Measurements from ENCODE around the gene API5.

DNA sequence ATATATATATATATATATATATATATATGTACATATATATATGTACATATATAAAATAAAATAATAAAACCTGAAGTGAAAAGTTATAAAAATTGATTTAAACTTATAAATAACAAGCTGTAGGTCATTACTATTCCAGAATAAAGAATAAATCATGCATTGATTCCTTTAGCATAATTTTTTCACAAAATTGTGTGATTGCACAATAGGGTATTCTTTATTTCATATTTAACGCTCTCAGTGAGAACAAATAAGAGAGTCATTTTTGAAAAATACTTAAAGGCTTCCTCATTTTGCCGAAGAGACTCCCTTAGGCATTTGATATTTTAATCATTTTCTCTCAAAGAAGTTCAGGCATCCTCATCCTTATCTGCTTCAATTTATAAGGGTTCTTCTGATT, 41.3 kb upstream of the API5 start:
- TF ChIP-seq, protein P1, sequence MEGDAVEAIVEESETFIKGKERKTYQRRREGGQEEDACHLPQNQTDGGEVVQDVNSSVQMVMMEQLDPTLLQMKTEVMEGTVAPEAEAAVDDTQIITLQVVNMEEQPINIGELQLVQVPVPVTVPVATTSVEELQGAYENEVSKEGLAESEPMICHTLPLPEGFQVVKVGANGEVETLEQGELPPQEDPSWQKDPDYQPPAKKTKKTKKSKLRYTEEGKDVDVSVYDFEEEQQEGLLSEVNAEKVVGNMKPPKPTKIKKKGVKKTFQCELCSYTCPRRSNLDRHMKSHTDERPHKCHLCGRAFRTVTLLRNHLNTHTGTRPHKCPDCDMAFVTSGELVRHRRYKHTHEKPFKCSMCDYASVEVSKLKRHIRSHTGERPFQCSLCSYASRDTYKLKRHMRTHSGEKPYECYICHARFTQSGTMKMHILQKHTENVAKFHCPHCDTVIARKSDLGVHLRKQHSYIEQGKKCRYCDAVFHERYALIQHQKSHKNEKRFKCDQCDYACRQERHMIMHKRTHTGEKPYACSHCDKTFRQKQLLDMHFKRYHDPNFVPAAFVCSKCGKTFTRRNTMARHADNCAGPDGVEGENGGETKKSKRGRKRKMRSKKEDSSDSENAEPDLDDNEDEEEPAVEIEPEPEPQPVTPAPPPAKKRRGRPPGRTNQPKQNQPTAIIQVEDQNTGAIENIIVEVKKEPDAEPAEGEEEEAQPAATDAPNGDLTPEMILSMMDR (conservative IDR thresholded peaks at IDR 0.05 in 1 of 2, IDR thresholded peaks at IDR 0.05 in 1 of 2; ENCODE audit: low read depth in 1 of 2, low read length in 2 of 2), result no peak
- no peak for TF ChIP-seq EZH2 (IDR thresholded peaks at IDR 0.05; ENCODE audit: low read length, missing control alignments)

Measured in fibroblast of lung (primary cell).